HAP-1 (cell line): ENCODE measurements around the gene CCND3.
A peak's percentile ranks its signal among the peaks of the same experiment; 100 is the strongest.

Experiments used
- DNase-seq, 2 experiments: peaks; one replicate each; pipeline ENCODE4 v3.0.0-alpha.2; 2016 to 2020; ENCODE audit warnings: low spot score in 2 of 2
- H3K27me3 ChIP-seq: fragments of 250-450 bp; sonication (Bioruptor Pico); 2 replicates; pipeline ENCODE4 v1.5.1; 2020; ENCODE audit warnings: low read depth, mild to moderate bottlenecking, moderate library complexity
- H3K36me3 ChIP-seq: fragments of 250-450 bp; sonication (Bioruptor Pico); replicated peaks from 2 replicates; pipeline ENCODE4 v1.5.1; 2020; ENCODE audit warnings: mild to moderate bottlenecking
- H3K4me1 ChIP-seq: fragments of 250-450 bp; sonication (Bioruptor Pico); 2 replicates; pipeline ENCODE4 v1.5.1; 2020; ENCODE audit warnings: mild to moderate bottlenecking
- H3K4me3 ChIP-seq: fragments of 250-450 bp; sonication (Bioruptor Pico); 2 replicates; pipeline ENCODE4 v1.5.1; 2020; ENCODE audit warnings: mild to moderate bottlenecking, moderate library complexity
- H3K9me3 ChIP-seq: fragments of 250-450 bp; sonication (Bioruptor Pico); 2 replicates; pipeline ENCODE4 v1.5.1; 2020; ENCODE audit warnings: mild to moderate bottlenecking, moderate library complexity
- in situ Hi-C: fragments of 300-500 bp; cut with MboI; formaldehyde crosslinking; loops from 3 replicates; pipeline ENCODE4 v1.14.3; 2020; ENCODE audit warnings: low sequenced_read_pairs, inconsistent platforms, mixed read lengths

Gene CCND3

DNA sequence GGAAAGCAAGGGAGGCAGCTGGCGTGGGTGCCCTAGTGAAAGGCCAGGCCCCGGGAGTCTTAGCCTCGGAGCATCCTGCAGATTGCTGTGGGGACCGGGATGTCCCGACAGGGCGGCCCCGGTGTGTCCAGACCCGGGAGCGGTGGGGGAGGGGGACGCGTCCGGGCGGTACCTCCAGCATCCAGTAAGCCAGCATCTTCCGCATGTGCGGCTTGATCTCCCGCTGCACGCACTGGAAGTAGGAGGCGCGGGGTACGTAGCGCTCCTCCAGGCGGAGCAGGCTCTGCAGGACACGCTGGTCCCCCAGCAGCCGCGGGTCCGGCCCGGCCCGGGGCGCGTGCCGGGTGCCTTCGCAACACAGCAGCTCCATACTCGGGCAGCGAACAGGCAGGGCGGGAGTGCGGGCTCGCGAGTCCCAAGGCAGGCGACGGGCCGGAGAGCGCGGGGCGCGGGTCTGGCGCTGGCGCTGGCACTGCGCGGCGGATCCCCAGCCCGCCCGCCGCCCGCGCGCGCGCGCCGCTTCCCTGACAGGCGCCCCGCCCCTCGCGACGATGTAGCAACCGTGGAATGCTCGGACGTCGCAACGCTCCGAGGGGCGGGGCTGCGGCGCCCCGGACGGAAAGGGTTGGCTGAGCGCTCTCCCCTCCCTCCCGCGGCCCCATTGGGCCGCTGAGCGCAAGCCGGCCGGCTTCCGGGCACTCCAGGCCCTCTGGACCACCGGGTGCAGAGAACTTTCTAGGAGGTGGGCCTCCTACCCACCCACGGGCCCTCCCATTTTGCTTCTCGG lies at the start of gene CCND3:
TSS of gene CCND3 (minus strand) at position 529 of the 787 bp plus-strand sequence. CDS start at position 370, 159 bp downstream.
- Histone ChIP-seq H3K4me1 (peaks cover 16% of the 10 kb centered on the region), H3K36me3 (peaks cover 20% of the 10 kb centered on the region), H3K27me3 (no peaks in the 10 kb centered on the region), H3K4me3 (peak within 1 kb of the TSS; percentile 90), H3K9me3 (no peaks in the 10 kb centered on the region)
- peak; percentile 85 to 96 for DNase-seq
- in situ Hi-C loops, result no loop called here

DNA sequence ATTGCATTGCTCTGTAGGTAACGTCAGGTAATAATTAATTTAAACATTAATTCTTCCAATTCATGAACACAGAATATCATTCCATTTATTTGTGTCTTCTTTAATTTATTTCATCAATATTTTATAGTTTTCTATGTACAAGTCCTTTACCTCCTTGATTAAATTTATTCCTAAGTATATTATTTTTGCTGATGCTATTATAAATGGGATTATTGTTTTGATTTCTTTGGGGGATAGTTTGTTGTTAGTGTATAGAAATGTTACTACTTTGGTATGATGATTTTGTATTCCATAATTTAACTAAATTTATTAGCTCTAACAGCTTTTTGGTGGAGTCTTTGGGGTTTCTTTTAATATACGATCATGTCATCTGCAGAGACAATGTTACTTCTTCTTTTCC lies 44.7 kb upstream of the CCND3 start:
- H3K27me3 ChIP-seq, result no peaks in the 10 kb centered on the region
- H3K4me1 ChIP-seq, result peaks cover 7% of the 10 kb centered on the region
- no peaks in the 10 kb centered on the region for H3K36me3 ChIP-seq

DNA sequence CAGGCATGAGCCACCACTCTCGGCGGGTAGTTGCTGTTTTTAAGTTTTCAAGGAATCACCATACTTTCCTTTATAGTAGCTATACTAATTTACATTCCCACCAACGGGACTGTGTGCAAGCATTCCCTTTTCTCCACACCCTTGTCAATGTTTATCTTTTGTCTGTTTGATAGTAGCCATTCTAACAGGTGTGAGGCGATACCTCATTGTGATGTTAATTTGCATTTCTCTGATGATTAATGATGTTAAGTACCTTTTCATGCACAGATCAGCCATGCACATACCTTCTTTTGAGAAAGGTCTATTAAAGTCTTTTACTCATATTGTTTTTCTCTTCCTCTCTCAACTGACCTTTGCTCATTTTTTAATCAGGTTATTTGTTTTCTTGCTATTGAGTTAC lies 43.0 kb upstream of the CCND3 start:
- no peaks in the 10 kb centered on the region for H3K9me3 ChIP-seq
- in situ Hi-C loops, result no loop called here
- DNase-seq, result peak; percentile 30 to 75
- H3K4me1 ChIP-seq, result peaks cover 7% of the 10 kb centered on the region
- H3K27me3 ChIP-seq, result no peaks in the 10 kb centered on the region
- H3K36me3 ChIP-seq, result no peaks in the 10 kb centered on the region
- no peak overlapping the region for H3K4me3 ChIP-seq

More for the DNA sequence above, 44.7 kb upstream of the CCND3 start:
- in situ Hi-C loops, result no loop called here
- no peak for DNase-seq
- H3K9me3 ChIP-seq, result no peaks in the 10 kb centered on the region
- no peak overlapping the region for H3K4me3 ChIP-seq

DNA sequence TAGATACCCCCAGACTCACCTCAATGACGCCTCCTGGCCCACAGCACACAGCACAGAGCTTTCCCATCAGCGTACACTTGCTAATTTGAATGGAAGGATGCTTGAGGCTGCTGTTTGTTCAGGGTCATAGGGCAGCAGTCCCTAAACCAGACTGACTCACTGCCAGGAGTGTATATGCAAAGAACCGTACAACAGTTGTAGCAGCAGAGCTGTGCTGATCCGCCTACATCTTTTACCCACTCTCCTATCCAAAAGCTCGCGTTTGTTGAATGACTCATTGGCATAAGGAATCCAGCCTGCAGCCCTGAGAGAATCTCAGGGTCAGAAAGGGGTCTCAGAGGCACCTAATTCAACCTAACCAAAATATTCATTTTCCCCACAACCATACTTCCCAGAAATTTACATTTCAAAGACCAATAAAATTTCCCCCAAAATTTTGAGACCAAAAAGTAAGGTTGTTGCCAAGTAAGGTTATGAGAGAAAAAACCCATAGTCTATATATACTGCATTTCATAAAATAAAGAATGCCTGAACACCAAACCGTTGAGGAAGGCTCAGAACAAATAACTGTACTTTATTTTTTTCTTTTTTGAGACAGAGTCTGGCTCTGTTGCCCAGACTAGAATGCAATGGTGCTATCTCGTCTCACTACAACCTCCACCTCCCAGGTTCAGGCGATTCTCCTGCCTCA lies 35.3 kb upstream of the CCND3 start:
- DNase-seq, result no peak
- no peaks in the 10 kb centered on the region for H3K9me3 ChIP-seq
- in situ Hi-C loops, result no loop called here
- no peaks in the 10 kb centered on the region for H3K27me3 ChIP-seq
- H3K4me1 ChIP-seq, result no peaks in the 10 kb centered on the region
- no peak overlapping the region for H3K4me3 ChIP-seq
- no peaks in the 10 kb centered on the region for H3K36me3 ChIP-seq

DNA sequence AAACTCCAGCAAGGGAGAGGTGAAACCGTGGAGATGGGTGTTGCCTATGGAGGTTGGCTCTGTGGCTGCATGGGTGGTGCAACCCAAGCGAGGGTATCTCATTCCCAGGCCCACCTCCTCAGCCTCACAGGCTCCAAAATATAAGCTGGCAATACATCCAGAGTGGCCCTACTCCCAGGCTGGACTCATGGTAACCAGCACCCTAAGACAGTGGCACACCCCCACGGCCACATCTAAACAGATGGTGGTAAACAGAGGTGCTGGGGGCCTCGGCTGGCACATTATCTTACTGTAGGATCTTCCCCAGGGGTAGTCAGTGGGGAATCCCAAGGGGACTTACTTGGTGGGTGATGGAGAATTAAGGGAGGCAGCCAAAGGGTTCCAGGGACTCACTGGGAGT lies 33.7 kb upstream of the CCND3 start:
- in situ Hi-C loops, result no loop called here
- DNase-seq, result no peak
- H3K4me3 ChIP-seq, result no peak overlapping the region
- no peaks in the 10 kb centered on the region for H3K36me3 ChIP-seq
- no peaks in the 10 kb centered on the region for H3K9me3 ChIP-seq
- no peaks in the 10 kb centered on the region for H3K27me3 ChIP-seq
- H3K4me1 ChIP-seq, result peaks cover 3% of the 10 kb centered on the region

DNA sequence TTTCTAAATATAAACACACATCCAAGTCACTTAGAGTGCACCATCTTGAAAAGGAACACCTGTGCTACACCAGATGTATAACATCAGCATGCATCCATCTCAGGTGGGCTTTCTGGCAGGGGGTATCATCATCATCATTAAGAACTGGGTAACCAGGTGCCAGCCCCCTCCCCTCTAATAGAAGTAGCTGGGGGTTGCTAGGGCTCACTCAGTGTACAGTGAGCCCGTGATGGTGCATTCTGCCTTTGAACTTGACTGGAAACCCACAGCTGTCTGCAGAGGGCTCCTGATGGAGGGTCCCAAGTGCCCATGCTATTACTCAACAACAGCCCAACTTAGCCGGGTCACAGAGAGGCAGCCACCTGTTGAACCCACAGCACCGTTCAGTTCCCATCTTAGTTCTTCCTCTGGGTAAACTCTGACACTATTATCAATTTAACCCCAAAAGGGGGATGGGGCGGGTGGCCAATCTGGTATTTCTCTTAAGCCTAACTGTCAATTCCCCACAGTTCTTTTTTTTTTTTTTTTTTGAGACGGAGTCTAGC lies 32.7 kb upstream of the CCND3 start:
- Histone ChIP-seq H3K36me3 (no peaks in the 10 kb centered on the region), H3K9me3 (no peaks in the 10 kb centered on the region), H3K4me3 (no peak overlapping the region), H3K27me3 (no peaks in the 10 kb centered on the region), H3K4me1 (peaks cover 6% of the 10 kb centered on the region)
- no peak for DNase-seq
- in situ Hi-C loops, result no loop called here

DNA sequence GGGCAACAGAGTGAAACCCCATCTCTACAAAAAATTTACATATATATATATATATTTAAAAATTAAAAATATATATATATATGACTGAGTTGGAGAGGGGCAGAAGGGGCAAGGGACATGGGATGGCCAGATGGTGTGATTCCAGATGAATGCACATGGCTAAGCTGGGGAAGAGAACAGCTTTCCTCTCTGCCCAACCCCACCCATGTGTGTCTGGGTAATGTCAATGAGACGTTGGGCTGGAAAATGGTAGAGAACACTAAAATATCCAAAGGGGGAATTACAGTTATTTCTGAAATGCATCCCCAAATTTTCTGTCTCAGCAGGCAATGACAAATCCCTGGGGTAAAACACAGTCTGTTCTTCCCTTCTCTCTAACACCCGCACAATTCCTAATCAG lies 31.2 kb upstream of the CCND3 start:
- Histone ChIP-seq H3K36me3 (no peaks in the 10 kb centered on the region), H3K4me3 (no peak overlapping the region), H3K27me3 (no peaks in the 10 kb centered on the region), H3K4me1 (peaks cover 10% of the 10 kb centered on the region), H3K9me3 (no peaks in the 10 kb centered on the region)
- DNase-seq, result no peak
- in situ Hi-C loops, result no loop called here

DNA sequence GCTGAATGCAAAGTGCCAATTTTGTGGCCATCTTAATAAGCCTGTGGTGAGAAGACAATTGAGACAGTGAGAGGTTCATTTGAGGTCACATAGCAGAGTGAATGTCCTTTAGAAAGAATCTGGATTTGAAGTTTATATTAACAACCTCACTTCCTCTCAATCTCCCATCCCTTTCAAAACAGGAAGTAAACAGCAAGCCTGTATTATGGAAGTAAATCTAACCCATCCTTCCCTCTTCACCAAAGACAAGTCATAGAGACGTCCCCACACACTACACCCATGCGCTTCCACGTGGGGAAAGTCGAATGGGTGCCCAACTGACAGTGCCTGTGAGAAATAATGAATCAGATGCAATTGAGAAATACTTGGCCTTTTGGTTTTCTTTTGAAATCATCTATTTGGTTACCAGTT lies 28.8 kb upstream of the CCND3 start:
- H3K27me3 ChIP-seq, result no peaks in the 10 kb centered on the region
- H3K36me3 ChIP-seq, result no peaks in the 10 kb centered on the region
- H3K9me3 ChIP-seq, result no peaks in the 10 kb centered on the region
- H3K4me3 ChIP-seq, result no peak overlapping the region
- DNase-seq, result peak in 1 of 2 experiments; percentile 18
- in situ Hi-C loops, result no loop called here
- peaks cover 28% of the 10 kb centered on the region for H3K4me1 ChIP-seq

DNA sequence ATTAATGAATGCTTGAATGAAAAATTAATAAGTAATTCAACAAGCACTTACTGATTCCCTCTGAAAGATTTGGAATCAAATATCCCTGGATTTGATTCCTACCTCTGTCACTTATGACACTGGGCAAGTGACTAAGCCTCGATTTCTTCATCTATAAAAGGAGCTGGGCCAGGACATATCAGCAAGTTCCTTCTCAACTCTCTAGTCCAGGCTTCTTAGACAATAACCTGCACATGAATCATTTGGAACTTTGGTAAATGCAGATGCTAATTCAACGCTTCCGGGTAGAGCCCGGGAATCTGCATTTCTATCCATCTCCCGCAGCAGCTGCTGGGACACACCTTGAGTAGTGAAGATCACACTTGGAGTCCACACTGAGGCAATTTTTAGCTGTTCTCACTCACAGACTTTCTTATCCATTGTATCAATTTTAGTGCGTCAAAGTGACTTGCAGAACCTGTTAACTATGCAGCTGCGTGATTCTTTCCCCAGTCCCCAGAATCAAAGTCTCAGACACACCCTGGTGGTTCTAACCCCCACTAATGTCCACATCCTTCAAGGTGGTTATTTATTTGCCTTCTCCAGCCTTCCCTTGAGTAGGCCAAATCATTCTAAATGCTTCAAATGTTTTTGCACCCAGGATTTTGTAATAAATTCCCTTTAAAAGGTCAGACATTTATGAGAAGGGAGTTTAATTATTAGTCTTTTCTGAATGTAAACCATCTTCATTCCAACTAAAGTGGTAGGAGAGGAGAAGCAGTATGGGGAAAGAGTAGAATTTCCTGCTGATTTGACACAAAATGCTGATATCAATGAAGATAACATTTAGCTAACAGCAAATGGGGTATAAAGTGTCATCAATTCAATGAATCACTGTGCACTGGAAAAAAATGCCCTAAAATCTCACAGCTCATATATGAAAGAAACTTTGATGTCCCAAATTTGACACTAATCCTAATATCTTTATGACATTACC lies 26.0 kb upstream of the CCND3 start:
- peak; percentile 16 to 29 for DNase-seq
- H3K27me3 ChIP-seq, result no peaks in the 10 kb centered on the region
- in situ Hi-C loops, result no loop called here
- no peaks in the 10 kb centered on the region for H3K36me3 ChIP-seq
- no peak overlapping the region for H3K4me3 ChIP-seq
- H3K9me3 ChIP-seq, result no peaks in the 10 kb centered on the region
- peaks cover 39% of the 10 kb centered on the region for H3K4me1 ChIP-seq

DNA sequence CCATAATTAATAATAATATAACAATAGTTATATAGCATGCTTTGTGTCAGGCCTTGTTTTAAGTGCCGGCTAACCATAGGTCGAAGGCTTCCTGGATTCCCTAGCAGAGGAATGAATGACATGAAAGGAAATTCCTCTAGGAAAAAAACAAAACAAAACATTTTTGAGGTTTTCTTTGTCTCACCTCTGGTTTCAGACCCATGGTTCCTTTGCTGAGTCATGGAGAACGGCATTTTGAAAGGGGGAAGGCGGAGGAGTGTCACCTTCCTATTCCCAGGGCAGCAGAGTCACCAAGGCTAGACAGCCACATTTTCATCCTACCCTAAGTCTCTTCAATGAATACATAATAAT lies 25.3 kb upstream of the CCND3 start:
- H3K4me3 ChIP-seq, result no peak overlapping the region
- no peaks in the 10 kb centered on the region for H3K36me3 ChIP-seq
- H3K9me3 ChIP-seq, result no peaks in the 10 kb centered on the region
- H3K27me3 ChIP-seq, result no peaks in the 10 kb centered on the region
- in situ Hi-C loops, result no loop called here
- peaks cover 39% of the 10 kb centered on the region for H3K4me1 ChIP-seq
- DNase-seq, result peak; percentile 79 to 92

DNA sequence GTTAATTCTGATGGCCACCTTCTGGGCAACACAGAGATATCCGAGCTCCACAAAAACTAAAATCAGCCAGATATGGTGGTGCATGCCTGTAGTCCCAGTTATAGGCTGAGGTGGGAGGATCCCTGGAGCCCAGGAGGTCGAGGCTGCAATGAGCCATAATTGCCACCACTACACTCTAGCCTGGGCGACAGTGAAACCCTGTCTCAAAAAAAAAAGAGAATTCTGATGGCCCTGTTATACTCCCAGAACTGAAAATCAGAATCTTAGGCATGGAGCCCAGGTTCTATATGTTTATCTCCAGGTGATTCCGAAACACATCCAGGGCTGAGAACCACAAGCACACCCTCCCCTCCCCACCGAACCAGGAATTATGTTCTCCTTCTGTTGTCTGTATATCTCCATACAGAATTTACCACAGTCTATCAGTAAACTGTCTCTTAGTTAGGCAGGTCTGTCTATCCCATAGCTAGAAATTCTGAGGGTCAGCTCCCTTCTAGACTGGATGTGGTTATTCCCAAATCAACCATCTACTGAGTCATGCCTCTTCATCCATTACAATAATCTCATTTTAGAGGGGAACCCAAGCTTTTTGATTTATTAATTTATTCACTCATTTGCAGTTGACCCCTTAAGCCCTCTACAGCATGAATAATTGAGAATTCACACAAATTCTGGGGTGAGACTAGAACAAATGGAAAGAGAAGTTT lies 24.8 kb upstream of the CCND3 start:
- peaks cover 39% of the 10 kb centered on the region for H3K4me1 ChIP-seq
- H3K27me3 ChIP-seq, result no peaks in the 10 kb centered on the region
- no peaks in the 10 kb centered on the region for H3K36me3 ChIP-seq
- in situ Hi-C loops, result no loop called here
- H3K4me3 ChIP-seq, result no peak overlapping the region
- DNase-seq, result peak in 1 of 2 experiments; percentile 18
- H3K9me3 ChIP-seq, result no peaks in the 10 kb centered on the region

DNA sequence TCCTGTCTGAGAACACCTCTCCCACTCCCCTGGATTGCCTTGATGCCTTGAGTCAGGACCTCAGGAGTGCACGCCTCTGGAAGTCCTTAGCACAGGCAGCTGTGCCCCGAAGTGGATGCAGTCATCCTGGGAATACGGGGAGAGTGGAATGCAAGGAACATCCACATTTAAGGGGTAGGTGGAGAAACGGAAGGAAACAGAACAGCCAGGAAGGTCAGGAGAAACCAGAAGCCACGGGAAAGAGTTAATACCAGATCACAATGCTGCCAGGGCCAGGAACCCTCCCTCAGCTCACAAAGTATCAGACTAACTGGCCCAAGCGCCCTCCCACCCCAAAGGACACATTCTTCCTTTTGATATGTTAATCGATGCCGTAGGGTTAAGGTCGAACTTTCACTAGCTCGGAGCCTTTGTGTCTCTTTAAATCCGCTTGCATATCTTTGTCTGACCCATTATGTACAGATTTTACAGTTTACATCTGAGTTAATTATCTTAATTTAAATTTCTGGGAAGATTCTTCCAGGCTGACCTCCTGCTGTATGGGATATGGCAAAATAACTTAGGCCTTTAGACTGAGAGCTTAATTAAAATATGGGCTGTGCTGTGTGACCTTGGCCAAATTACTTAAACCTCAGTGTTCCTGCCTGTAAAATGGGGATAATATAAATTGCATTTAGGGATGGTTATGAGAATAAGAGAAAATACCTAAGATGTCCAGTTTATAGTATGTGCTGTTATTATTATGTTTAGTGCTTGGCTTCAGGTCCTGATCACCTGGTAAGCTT lies 24.0 kb upstream of the CCND3 start:
- DNase-seq, result peak; percentile 93 to 100
- Histone ChIP-seq H3K9me3 (no peaks in the 10 kb centered on the region), H3K4me3 (peak overlapping the region; percentile 2; the same call in 1 of the 2 replicates), H3K4me1 (peaks cover 39% of the 10 kb centered on the region), H3K36me3 (no peaks in the 10 kb centered on the region), H3K27me3 (no peaks in the 10 kb centered on the region)
- in situ Hi-C loops, result no loop called here
